Kidney (tissue), 14 donors: ENCODE results near the gene DPH2. TPM values are rescaled to one million over a fixed set of nuclear protein-coding genes. Genes with fewer than 3 reads are reported as not detected.

Experiments
- DNase-seq, 5 donors: peaks; one replicate each; pipeline ENCODE4 v3.0.0-alpha.2; 2013 to 2020
- FAIRE-seq: peaks from 2 replicates; lab custom pipeline; 2012; peaks lifted over from hg19 to GRCh38; lab: Jason Lieb, UNC
- H3K27ac ChIP-seq, 2 donors: one replicate each; pipeline ENCODE4 v1.7.0; 2013; ENCODE audit warnings: low read depth in 2 of 2, low read length in 2 of 2, inconsistent platforms in 1 of 2
- H3K27me3 ChIP-seq: one replicate; pipeline ENCODE4 v1.7.1; 2013; ENCODE audit warnings: low read length, inconsistent platforms; ENCODE audit not compliant: control insufficient read depth, insufficient read depth
- H3K36me3 ChIP-seq, 3 donors: one replicate each; pipeline versions ENCODE4 v1.7.0 to v1.7.1; 2013; ENCODE audit warnings: low read length in 3 of 3, control low read depth in 1 of 3, inconsistent platforms in 1 of 3; ENCODE audit not compliant: insufficient read depth in 3 of 3, control insufficient read depth in 2 of 3
- H3K4me1 ChIP-seq, 3 donors: one replicate each; pipeline versions ENCODE4 v1.7.0 to v1.7.1; 2013; ENCODE audit warnings: low read length in 3 of 3, inconsistent platforms in 1 of 3, low read depth in 1 of 3; ENCODE audit not compliant: control insufficient read depth in 2 of 3, insufficient read depth in 2 of 3
- H3K4me3 ChIP-seq, 3 donors: one replicate each; pipeline versions ENCODE4 v1.7.0 to v1.8.1; 2013; ENCODE audit warnings: low read length in 3 of 3, control low read depth in 1 of 3, inconsistent platforms in 1 of 3
- H3K9ac ChIP-seq, 3 donors: one replicate each; pipeline versions ENCODE4 v1.7.0 to v1.7.1; 2013; ENCODE audit warnings: low read length in 3 of 3, control low read depth in 1 of 3, inconsistent platforms in 1 of 3
- H3K9me3 ChIP-seq, 3 donors: one replicate each; pipeline versions ENCODE4 v1.7.0 to v1.7.1; 2013; ENCODE audit warnings: low read length in 3 of 3, control low read depth in 1 of 3, inconsistent platforms in 1 of 3; ENCODE audit not compliant: control insufficient read depth in 2 of 3, insufficient read depth in 1 of 3
- CTCF ChIP-seq: IDR thresholded peaks from 3 replicates; pipeline ENCODE4 v1.5.1; 2012; ENCODE audit warnings: mild to moderate bottlenecking, moderate library complexity, borderline replicate concordance; ENCODE audit not compliant: insufficient read depth; ENCODE audit errors: extremely low read depth
- intact Hi-C: fragments of 100-400 bp; cut with DNase I; formaldehyde crosslinking; loops from one replicate; pipeline ENCODE4 v1.11.1; 2022
- polyA plus RNA-seq: library from polyadenylated mRNA; stranded (reverse); fragments of 350-450 nt; fragmentation: Illumina TruSeq; extraction: RNeasy Lipid Tissue Mini Kit (QIAGEN cat#74804); gene quantifications from one replicate; pipeline ENCODE4 v1.2.3, GENCODE V29; 2014; ENCODE audit warnings: low read depth, low replicate concordance; ENCODE audit not compliant: insufficient read depth
- total RNA-seq: library from RNA; stranded (reverse); fragmentation: NEBNext Ultra II Directional; extraction: Animal tissue kit (Norgen Biotek cat#: 25700); gene quantifications from one replicate; pipeline ENCODE4 v1.2.1, GENCODE V29; 2021
- donor health status: control.
- donor health status: control.
- donor health status: control.
- donor health status: control.
- donor health status: control.
- donor health status: DM: yes; HTN: yes; CAD: no.
- donor health status: Normal renal cell carcinoma (clear cell type).

The DPH2 gene
- total and polyA plus RNA-seq, 2 donors from 2014 or later = 15.9 to 24.0 TPM

- H3K4me3 ChIP-seq = no peak overlapping the region
- no peak for TF ChIP-seq CTCF
- DNase-seq (no peak), FAIRE-seq (no peak)
- H3K27ac ChIP-seq = no peak overlapping the region
- no peaks in the 10 kb centered on the region for H3K36me3 ChIP-seq
- no peaks in the 10 kb centered on the region for H3K9me3 ChIP-seq
- no peaks in the 10 kb centered on the region for H3K27me3 ChIP-seq
- H3K4me1 ChIP-seq = no peaks in the 10 kb centered on the region
- intact Hi-C loops = no loop called here
- H3K9ac ChIP-seq = no peak overlapping the region
These were observed 42.6 kb downstream of the DPH2 start for GRCh38 chr1:44012404-44012803.

DNA sequence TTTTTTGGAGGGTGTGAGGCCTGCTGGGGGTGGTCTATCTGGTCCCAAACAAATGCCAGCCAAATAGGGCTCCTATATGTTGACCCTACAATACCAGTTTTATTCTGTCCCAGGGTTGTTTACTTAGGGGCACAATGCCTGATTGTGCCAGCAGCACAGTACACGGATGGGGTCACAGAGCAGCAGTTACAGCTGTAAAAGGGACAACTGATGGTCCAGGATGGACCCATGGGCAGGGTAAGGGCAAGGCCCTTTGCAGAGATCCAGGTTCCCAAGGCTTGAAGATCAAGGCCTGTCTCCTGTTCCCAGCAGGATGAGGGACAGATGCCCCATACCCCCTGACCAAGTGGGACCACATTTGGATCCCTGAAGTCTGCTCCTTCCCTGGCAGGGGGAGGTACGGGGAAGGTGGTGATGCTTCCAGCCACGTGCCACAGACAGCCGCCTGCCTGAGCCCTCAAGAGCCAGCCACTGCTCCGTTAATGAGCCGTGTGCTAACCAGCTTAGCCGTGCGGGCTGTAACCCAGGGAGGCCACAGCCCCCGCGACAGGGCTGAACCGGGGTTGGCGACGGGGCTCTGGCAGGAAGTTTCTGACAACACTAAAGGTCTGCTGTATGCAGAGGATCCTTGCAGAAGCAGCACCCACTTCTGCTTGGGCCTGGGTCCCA is 43.3 kb downstream of the DPH2 start:
- DNase-seq (peak in 3 of 5 donors; percentile 72 to 81 (median 77)), FAIRE-seq (no peak)
- H3K9ac ChIP-seq = no peak overlapping the region

GRCh38 chr1:44013949-44014348 is 44.1 kb downstream of the DPH2 start:
- H3K4me1 ChIP-seq = no peaks in the 10 kb centered on the region
- no peak overlapping the region for H3K4me3 ChIP-seq
- H3K9ac ChIP-seq = no peak overlapping the region
- DNase-seq (no peak), FAIRE-seq (no peak)
- TF ChIP-seq CTCF = no peak
- H3K9me3 ChIP-seq = no peaks in the 10 kb centered on the region
- no peaks in the 10 kb centered on the region for H3K27me3 ChIP-seq
- no peak overlapping the region for H3K27ac ChIP-seq
- intact Hi-C loops = no loop called here
- no peaks in the 10 kb centered on the region for H3K36me3 ChIP-seq

More for the DNA sequence above, 43.3 kb downstream of the DPH2 start:
- no peaks in the 10 kb centered on the region for H3K27me3 ChIP-seq
- intact Hi-C loops = no loop called here
- no peak overlapping the region for H3K27ac ChIP-seq
- no peaks in the 10 kb centered on the region for H3K4me1 ChIP-seq
- no peaks in the 10 kb centered on the region for H3K9me3 ChIP-seq
- TF ChIP-seq CTCF = no peak
- H3K4me3 ChIP-seq = no peak overlapping the region
- no peaks in the 10 kb centered on the region for H3K36me3 ChIP-seq
